GM12878 (cell line): ENCODE results near the gene SLC6A12. TPM values are rescaled to one million over a fixed set of nuclear protein-coding genes. Genes with fewer than 3 reads are reported as not detected.

Experiments
- ATAC-seq: fragments of 200-7000 bp; cut with Tn5 transposase; 3 replicates; pipeline ENCODE4 v1.9.1; 2020; ENCODE audit warnings: mild to moderate bottlenecking, moderate library complexity
- BruUV-seq: library from RNA; stranded (reverse); fragments of 400-500 nt; replicated peaks from 2 replicates; lab custom pipeline; 2021; lab: Mats Ljungman, UMichigan
- CTCF ChIA-PET: fragments of 300-600 bp; sonication (Branson Sonifier 250); formaldehyde crosslinking; extraction: SDS; loops from one replicate; lab custom pipeline; 2021; ENCODE audit warnings: inconsistent platforms; lab: Yijun Ruan, JAX
- POLR2A ChIA-PET: fragments of 350-600 bp; formaldehyde crosslinking; extraction: SDS; loops from one replicate; lab custom pipeline; 2021; ENCODE audit warnings: inconsistent platforms; lab: Charles Lee
- RAD21 ChIA-PET: fragments of 300-600 bp; sonication (Branson Sonifier 250); formaldehyde crosslinking; loops from one replicate; lab custom pipeline; 2023; ENCODE audit warnings: antibody characterized with exemption; ENCODE audit not compliant: unreplicated experiment; lab: Charles Lee
- SMC1A ChIA-PET: fragments of 300-600 bp; sonication (Branson Sonifier 250); formaldehyde crosslinking; loops from one replicate; lab custom pipeline; 2023; ENCODE audit not compliant: unreplicated experiment, uncharacterized antibody; lab: Charles Lee
- DNase-seq: peaks from one replicate; pipeline ENCODE4 v3.0.0-alpha.2; 2011; ENCODE audit warnings: low read depth, low spot score
- FAIRE-seq: peaks from 3 replicates; lab custom pipeline; 2011; peaks lifted over from hg19 to GRCh38; lab: Jason Lieb, UNC
- H2AFZ ChIP-seq: 2 replicates; pipeline ENCODE4 v1.6.0; 2011; ENCODE audit warnings: low read depth, low read length, control low read depth; ENCODE audit not compliant: control insufficient read depth
- H3K27ac ChIP-seq: 2 replicates; pipeline ENCODE4 v1.5.1; 2011; ENCODE audit warnings: control low read depth; ENCODE audit not compliant: control insufficient read depth, insufficient read depth
- H3K27me3 ChIP-seq, 2 experiments: replicated peaks in 1 of 2; 2 replicates each; pipeline versions ENCODE4 v1.6.0 to v1.6.1; 2011; ENCODE audit warnings: low read length in 1 of 2; ENCODE audit not compliant: control insufficient read depth in 2 of 2, insufficient read depth in 2 of 2
- H3K36me3 ChIP-seq, 2 experiments: 2 replicates each; pipeline ENCODE4 v1.5.1; 2011; ENCODE audit warnings: low read length in 1 of 2; ENCODE audit not compliant: control insufficient read depth in 2 of 2, insufficient read depth in 2 of 2
- H3K4me1 ChIP-seq: 2 replicates; pipeline ENCODE4 v1.6.1; 2011; ENCODE audit warnings: mild to moderate bottlenecking, low read length, moderate library complexity, mixed read lengths; ENCODE audit not compliant: control insufficient read depth, insufficient read depth
- H3K4me2 ChIP-seq: 2 replicates; pipeline ENCODE4 v1.6.0; 2011; ENCODE audit warnings: control low read depth; ENCODE audit not compliant: control insufficient read depth, insufficient read depth
- H3K4me3 ChIP-seq: fragments of 200-600 bp; sonication (generic); 2 replicates; pipeline ENCODE4 v1.5.1; 2016
- H3K79me2 ChIP-seq: 2 replicates; pipeline ENCODE4 v1.6.0; 2011; ENCODE audit warnings: low read length; ENCODE audit not compliant: control insufficient read depth, insufficient read depth
- H3K9ac ChIP-seq: 2 replicates; pipeline ENCODE4 v1.8.0; 2011; ENCODE audit warnings: low read length, control low read depth, mixed read lengths; ENCODE audit not compliant: control insufficient read depth, insufficient read depth
- H3K9me3 ChIP-seq: replicated peaks from 3 replicates; pipeline ENCODE4 v1.5.1; 2011; ENCODE audit warnings: mild to moderate bottlenecking, low read length; ENCODE audit not compliant: control insufficient read depth, insufficient read depth
- H4K20me1 ChIP-seq: 2 replicates; pipeline ENCODE4 v1.6.0; 2011; ENCODE audit not compliant: control insufficient read depth, insufficient read depth
- CREM ChIP-seq: IDR thresholded peaks from 2 replicates; pipeline ENCODE4 v1.6.1; 2014; ENCODE audit warnings: antibody characterized with exemption, low read depth
- E2F8 ChIP-seq: fragments of 450-650 bp; IDR thresholded peaks from 2 replicates; pipeline ENCODE4 v1.6.1; 2018; ENCODE audit warnings: mild to moderate bottlenecking, low read depth, moderate library complexity; ENCODE audit not compliant: partially characterized antibody
- KAT2A ChIP-seq: conservative IDR thresholded peaks from 2 replicates; pipeline ENCODE4 v1.6.1; 2011; ENCODE audit warnings: low read depth, low read length; ENCODE audit not compliant: control insufficient read depth
- YY1 ChIP-seq: IDR thresholded peaks from 2 replicates; pipeline ENCODE4 v1.6.1; 2011; ENCODE audit warnings: low read depth, mild to moderate bottlenecking, low read length
- WGBS: methylation state at CpG from one replicate; pipeline ENCODE4 v1.1.6; 2016; ENCODE audit warnings: low lambda C conversion rate; ENCODE audit not compliant: insufficient replicate concordance, insufficient coverage; ENCODE audit errors: missing lambda C conversion rate; 5-methylcytosine and 5-hydroxymethylcytosine counted together
- in situ Hi-C: fragments of 300-500 bp; cut with MboI; formaldehyde crosslinking; loops from 9 replicates; pipeline ENCODE4 v1.14.3; 2018; ENCODE audit warnings: mixed read lengths
- intact Hi-C: fragments of 100-400 bp; cut with micrococcal nuclease; formaldehyde crosslinking; loops from one replicate; pipeline ENCODE4 v1.14.2; 2022; ENCODE audit not compliant: unreplicated experiment
- polyA plus RNA-seq, 11 experiments: library from polyadenylated mRNA; depleted of rRNA in 4 of 11; unstranded in 6 of 11; stranded (reverse) in 5 of 11; fragments of >200 nt; fragmentation: Nextera tagmentation in 4 of 11; fragmentation: Illumina TruSeq in 1 of 11; extraction: Ambion mirVana in 4 of 11; extraction: Trizol in 1 of 11; gene quantifications; 1 replicate in 1 of 11; 2 replicates in 10 of 11; pipeline versions ENCODE4 v1.2.1 to v1.2.3, GENCODE V29; 2011 to 2016; ENCODE audit warnings: inconsistent platforms in 2 of 11, missing spikeins in 2 of 11, low read depth in 1 of 11
- total RNA-seq, 4 experiments: library from RNA; depleted of rRNA in 3 of 4; stranded (reverse); fragments of >200 nt in 3 of 4; fragmentation: Illumina TruSeq in 1 of 4; extraction: Trizol in 1 of 4; gene quantifications; 2 replicates each; pipeline versions ENCODE4 v1.2.1 to v1.2.3, GENCODE V29; 2013 to 2021
- TF ChIP-seq, protein P1 (sequence below): IDR thresholded peaks from 2 replicates; pipeline ENCODE4 v1.6.1; 2012; ENCODE audit warnings: low read depth, low read length, improper control_type of control experiment
- TF ChIP-seq, protein P2 (sequence below): fragments of 450-650 bp; formaldehyde crosslinking; IDR thresholded peaks from 2 replicates; pipeline ENCODE4 v1.4.0; 2022; ENCODE audit warnings: mild to moderate bottlenecking, moderate library complexity

SLC6A12 gene
- total and polyA plus RNA-seq, 10 of the 15 experiments (the other 5 are each of a cell fraction or from before 2014, with no cell fraction given): 0.06 to 0.11 (median 0.07) TPM; not detected in 7

GRCh38 chr12:225012-225411 is 11.1 kb upstream of the SLC6A12 start (continued):
- no peak for TF ChIP-seq E2F8
- no peak for TF ChIP-seq YY1
- no peak for TF ChIP-seq KAT2A

GRCh38 chr12:224330-224729 is 10.4 kb upstream of the SLC6A12 start:
- Histone ChIP-seq H3K9me3 (no peaks in the 10 kb centered on the region), H3K4me1 (no peaks in the 10 kb centered on the region), H4K20me1 (no peaks in the 10 kb centered on the region; the same call in 1 of the 2 replicates)
- no TSS peak for BruUV-seq
- in situ Hi-C loops: no loop called here
- POLR2A ChIA-PET: no interaction called here
- TF ChIP-seq, protein P1, sequence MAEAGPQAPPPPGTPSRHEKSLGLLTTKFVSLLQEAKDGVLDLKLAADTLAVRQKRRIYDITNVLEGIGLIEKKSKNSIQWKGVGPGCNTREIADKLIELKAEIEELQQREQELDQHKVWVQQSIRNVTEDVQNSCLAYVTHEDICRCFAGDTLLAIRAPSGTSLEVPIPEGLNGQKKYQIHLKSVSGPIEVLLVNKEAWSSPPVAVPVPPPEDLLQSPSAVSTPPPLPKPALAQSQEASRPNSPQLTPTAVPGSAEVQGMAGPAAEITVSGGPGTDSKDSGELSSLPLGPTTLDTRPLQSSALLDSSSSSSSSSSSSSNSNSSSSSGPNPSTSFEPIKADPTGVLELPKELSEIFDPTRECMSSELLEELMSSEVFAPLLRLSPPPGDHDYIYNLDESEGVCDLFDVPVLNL: no peak
- TF ChIP-seq, protein P2, sequence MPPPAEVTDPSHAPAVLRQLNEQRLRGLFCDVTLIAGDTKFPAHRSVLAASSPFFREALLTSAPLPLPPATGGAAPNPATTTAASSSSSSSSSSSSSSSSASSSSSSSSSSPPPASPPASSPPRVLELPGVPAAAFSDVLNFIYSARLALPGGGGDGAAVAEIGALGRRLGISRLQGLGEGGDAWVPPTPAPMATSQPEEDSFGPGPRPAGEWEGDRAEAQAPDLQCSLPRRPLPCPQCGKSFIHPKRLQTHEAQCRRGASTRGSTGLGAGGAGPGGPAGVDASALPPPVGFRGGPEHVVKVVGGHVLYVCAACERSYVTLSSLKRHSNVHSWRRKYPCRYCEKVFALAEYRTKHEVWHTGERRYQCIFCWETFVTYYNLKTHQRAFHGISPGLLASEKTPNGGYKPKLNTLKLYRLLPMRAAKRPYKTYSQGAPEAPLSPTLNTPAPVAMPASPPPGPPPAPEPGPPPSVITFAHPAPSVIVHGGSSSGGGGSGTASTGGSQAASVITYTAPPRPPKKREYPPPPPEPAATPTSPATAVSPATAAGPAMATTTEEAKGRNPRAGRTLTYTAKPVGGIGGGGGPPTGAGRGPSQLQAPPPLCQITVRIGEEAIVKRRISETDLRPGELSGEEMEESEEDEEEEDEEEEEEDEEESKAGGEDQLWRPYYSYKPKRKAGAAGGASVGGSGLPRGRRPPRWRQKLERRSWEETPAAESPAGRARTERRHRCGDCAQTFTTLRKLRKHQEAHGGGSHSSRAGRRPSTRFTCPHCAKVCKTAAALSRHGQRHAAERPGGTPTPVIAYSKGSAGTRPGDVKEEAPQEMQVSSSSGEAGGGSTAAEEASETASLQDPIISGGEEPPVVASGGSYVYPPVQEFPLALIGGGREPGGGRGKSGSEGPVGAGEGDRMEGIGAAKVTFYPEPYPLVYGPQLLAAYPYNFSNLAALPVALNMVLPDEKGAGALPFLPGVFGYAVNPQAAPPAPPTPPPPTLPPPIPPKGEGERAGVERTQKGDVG (CRISPR knock-in tag): no peak
- TF ChIP-seq CREM: no peak
- TF ChIP-seq, all 136 proteins: peak for 0
- CTCF ChIA-PET: no interaction called here
- FAIRE-seq (no peak), ATAC-seq (no peak), DNase-seq (no peak)
- Histone ChIP-seq H3K36me3 (no peaks in the 10 kb centered on the region), H3K9ac (no peak overlapping the region), H2AFZ (no peak overlapping the region), H3K79me2 (no peaks in the 10 kb centered on the region), H3K4me2 (no peak overlapping the region), H3K27ac (no peak overlapping the region), H3K4me3 (no peak overlapping the region), H3K27me3 (peaks cover 0 to 2% of the 10 kb centered on the region in 2 experiments)
- intact Hi-C loops: no loop called here
- SMC1A ChIA-PET: no interaction called here
- WGBS: 52% methylated on average over 9 of the region's 9 CpGs
- RAD21 ChIA-PET: no interaction called here
